GM21390 (cell line): ENCODE data around the gene NTN1.

ENCODE experiments used
- ATAC-seq: cut with Tn5 transposase; IDR thresholded peaks from one replicate; pipeline ENCODE4 v1.9.1; 2021; ENCODE audit not compliant: unreplicated experiment

The NTN1 gene

DNA sequence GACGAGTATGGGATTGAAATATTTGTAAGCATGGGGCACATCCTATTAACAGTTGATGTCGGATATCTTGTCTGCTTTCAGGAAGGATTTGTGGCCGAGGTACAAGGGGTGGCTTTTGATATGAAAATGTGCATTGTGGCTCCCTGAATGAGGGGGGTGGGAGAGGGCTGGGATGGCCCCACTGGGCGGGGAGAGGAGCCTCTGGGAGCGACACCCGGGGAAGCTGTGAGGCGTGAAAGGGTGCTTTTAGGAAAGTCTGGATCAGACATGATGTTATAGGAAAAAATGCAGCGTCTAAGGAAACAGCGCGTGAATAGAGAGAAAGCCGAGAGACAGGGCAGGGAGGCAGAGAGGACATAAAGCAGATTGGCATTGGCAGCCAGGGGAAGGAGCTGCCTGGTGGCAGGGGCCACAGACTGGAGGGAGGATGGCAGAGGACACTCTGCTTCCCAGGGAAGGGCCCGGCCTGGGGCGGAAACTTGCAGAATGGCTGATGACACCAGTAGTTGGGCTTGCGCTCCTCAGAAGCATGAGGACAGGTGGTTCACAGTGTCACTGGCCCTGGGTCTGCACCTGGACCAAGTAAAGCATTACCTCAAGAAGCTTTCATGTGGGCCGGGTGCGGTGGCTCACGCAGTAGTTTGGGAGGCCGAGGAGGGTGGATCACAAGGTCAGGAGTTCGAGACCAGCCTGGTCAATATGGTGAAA is 95.7 kb downstream of the NTN1 start:
- ATAC-seq, result no peak

DNA sequence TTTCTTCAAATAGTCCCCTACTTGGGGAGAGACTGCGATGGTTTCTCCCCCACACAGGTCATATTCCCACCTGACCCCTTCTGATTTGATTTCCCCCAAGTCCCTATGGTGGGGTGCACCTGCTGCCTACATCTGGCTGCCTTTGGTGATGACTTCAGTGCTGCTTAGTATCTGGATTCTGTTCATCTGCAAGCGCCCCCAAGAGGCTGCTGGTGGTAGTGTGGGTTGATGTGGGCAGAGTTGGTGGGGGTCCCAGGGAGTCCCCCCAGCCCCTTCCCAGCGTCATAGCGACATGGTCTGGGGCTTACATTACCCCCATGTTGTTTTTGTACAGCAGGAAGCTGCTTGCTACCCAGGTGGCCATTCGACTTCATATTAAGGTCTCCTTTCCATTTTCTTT is 99.2 kb downstream of the NTN1 start:
- ATAC-seq, result no peak

DNA sequence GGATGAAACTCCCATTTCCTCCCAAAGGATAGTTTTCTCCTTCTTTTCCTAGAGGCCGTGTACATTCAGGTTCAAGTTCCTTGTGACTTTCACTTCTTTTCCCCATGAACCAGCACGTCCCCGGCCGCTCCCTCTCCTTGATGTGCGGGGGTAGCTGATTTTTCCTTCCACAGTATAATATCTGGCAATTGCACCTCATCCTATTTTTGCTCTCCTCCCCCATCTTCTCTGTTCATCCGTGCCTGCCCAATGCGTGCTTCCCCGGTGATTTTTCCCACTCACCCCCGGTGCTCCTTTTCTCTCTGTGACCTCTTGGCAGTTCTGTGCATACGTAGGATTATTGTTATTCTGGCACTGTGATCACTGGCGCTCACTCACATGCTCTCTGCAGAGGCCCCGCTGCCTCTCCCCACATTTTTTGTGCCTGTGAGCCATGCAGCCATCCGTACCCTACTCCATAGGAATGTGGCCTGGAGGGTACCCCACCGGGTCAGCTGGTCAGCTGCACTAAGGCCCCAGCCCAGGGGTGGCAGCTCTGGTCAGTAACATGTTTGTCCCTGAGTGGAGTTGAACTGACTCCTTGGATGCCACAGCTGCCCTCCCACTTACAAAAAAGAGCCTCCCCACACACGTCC is 100.0 kb downstream of the NTN1 start:
- no peak for ATAC-seq

DNA sequence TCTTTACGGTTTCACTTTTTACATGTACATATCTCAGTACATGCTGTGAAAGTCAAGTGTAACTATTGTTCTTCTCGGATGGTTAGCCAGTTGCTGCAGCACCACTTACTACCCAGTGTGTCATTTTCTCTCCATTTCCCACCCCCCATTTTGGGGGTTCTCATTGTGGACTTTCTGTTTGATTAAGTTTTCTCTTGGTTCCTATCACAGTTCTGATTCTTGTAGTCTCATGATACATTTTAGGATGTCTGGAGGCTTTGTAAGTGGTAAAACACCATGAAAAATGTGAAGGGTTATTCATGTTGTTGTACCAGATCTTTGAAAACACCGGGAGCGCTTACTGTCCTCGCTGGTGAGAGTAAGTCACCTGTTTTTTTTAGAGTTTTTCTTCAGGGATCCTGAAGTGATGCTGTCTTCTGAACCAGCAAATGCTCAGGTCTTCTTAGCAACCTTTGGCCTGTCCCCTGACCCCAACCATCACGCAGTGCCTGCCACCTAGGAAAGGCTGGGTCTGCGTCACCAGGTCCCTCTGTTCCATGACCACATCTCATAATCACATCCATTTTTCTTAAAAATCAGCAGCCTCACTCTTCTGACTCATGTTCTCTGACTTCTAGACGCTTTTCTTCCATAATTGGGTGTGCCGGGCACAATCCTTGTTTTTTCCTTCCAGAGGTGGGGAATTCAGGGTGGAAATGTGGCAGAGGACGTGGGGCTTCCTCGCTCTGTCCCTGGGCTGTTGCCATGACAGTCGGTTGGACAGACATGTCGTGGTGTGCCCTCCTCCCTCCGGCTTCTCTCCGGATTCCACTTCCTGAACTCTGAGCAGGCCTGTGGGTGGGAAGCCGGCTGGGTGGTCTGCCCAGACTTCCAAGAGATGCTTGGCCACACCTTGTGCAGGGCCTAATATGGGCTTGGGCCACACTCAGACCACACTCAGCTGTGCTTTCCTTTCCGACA is 102.6 kb downstream of the NTN1 start:
- ATAC-seq, result no peak

DNA sequence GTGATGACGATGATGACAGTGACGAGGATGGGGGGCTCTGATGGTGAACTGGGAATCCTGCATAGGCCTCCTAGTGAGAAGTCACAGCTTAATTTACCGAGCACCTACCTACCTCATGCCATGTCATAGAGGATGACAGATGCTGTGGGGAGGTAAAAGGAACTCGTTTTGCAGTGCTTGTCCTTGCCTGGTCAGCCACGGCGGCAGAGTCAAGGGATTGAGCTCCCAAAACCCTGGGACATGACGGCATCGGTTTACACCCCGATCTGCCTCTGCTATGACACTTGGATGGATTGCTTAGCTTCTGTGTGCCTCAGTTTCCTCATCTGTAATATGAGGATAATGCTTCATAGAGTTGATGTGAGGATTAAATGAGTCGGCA is 103.2 kb downstream of the NTN1 start:
- no peak for ATAC-seq

DNA sequence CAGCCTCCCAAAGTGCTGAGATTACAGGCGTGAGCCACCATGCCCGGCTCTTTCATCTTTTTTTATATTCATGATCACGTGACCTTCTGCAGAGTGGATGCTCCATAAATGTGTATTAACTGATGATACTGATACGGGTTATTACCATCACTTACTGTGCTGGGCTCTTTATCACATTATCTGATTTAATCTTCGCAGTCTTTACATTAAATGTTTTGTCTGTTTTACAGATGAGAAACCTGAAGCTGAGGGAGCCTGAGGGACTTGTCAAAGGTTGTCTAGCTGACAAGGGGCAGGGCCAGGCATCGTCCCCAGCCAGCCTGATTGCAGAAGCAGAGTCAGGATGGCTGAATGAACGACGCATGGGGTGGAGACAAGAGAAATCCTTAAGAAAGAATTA is 104.4 kb downstream of the NTN1 start:
- no peak for ATAC-seq

DNA sequence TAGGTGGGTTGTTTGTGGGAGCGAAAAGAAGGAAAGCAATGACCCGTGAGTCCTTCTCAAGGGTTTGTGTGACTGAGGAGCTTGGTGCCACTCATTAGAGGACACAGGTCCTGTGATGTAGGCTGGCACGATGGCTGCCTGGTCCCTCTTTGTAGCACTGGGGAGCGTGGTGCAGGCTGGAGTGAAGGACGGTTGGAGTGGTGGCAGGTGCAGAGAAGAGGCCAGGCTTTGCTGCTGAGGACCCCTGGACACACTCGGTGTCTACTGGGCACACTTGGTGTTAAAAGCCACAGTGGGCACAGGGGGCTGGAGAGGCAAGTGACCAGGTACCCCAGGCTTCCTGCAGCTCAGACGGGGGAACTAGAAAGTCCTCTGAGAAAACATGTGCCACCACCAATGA is 106.0 kb downstream of the NTN1 start:
- no peak for ATAC-seq

DNA sequence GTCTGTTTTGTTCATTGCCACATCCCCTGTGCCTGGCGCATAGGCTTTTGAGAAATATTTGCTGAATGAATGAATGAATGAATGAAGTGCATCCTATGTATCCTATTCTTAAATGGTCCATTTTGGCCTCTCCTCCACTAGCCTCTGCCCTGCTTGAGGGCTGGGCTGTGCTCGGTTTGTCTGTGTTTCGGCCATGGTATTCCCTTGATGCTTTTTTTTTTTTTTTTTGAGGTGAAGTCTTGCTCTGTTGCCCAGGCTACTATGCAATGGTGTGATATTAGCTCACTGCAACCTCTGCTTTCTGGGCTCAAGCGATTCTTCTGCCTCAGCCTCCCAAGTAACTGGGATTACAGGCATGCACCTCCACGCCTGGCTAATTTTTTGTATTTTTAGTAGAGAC is 110.1 kb downstream of the NTN1 start:
- no peak for ATAC-seq

DNA sequence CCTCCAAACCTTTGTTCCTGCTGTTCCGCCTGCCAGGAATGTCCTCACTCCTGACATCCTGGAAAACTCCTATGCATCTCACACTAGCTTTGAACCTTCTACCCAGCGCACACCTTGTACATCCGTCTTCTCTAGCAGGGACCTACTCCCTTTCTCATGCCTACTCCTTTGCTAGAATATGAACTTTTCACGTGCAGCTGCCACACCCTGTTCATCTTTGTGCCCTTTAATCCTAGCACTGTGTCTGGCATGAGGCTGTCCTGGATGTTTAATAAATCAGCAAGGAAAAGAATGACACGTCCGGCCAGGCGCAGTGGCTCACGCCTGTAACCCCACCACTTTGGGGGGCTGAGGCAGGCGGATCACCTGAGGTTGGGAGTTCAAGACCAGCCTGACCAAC is 111.0 kb downstream of the NTN1 start:
- ATAC-seq, result no peak

DNA sequence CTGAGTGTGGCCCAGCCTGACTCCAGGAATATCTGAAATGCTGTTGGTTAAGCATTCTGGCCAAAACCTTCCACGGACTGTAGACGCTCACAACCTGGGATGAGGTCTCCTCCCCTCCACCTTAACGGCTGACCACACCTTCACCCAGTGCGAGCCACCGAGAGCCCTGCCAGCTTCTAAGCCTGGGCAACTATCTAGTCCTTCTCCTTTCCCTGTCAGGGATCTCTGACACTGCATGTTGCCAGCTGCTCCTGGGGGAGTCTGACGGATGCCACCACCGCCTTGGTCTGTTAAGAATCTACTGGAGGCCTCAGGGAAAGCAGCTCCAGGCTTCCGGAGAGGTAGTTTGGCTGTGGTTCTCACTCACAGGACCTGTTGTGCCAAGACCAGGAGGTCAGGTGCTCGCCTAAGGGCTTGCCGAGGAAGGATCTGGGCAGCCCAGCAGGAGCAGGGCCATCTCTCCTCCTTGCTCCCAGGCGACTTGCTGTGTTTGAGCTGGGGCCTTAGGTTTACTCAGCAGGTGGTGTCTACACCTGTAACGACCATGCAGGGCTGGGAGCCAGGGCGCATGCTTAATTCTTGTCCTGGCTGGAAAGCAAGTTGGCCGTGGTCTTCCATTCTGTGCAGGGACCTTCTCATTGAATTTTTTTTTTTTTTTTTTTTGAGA is 111.8 kb downstream of the NTN1 start:
- no peak for ATAC-seq

DNA sequence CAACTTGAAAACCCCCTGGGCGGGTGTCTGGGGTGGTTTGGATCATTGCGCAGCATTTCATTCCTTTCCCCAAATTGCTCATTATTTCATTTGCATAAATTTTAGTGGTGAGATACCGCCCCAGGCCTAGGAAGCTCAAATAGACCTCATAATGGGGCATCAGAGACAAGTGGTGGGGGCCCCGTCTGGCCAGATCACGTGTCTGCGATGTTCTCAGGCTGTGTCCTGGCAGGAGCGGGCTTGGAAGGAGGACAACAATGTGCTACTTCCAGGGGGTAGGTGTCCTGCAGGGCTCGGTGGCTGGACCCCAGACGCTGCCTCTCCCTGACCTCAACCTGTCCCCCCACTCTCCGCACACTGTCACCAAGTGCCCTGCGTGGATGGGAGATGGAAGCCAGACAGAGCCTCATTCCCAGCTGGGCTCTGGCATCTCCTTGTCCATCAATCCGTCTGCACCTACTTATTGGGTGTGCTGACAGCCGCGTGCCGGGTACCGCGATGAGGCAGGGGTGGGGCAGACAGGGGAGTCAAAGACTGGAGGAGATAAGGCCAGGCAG is 116.9 kb downstream of the NTN1 start:
- ATAC-seq, result no peak

DNA sequence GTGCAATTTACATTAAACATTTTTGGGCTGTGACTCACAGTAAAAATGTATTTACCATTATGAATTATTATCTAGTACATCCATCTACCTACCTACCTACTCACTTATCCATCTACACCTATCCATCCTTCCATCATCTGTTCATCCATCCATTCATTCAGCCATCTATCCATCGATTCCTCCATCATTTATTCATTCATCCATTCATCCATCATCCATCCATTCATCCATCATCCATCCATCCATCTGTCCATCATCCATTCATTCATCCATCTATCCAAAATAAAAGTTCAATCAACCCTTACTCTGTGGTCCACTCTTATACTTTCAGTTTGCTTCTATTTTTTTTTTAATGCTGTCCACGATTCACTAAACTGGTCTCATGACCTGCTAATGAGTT is 118.4 kb downstream of the NTN1 start:
- ATAC-seq, result no peak

DNA sequence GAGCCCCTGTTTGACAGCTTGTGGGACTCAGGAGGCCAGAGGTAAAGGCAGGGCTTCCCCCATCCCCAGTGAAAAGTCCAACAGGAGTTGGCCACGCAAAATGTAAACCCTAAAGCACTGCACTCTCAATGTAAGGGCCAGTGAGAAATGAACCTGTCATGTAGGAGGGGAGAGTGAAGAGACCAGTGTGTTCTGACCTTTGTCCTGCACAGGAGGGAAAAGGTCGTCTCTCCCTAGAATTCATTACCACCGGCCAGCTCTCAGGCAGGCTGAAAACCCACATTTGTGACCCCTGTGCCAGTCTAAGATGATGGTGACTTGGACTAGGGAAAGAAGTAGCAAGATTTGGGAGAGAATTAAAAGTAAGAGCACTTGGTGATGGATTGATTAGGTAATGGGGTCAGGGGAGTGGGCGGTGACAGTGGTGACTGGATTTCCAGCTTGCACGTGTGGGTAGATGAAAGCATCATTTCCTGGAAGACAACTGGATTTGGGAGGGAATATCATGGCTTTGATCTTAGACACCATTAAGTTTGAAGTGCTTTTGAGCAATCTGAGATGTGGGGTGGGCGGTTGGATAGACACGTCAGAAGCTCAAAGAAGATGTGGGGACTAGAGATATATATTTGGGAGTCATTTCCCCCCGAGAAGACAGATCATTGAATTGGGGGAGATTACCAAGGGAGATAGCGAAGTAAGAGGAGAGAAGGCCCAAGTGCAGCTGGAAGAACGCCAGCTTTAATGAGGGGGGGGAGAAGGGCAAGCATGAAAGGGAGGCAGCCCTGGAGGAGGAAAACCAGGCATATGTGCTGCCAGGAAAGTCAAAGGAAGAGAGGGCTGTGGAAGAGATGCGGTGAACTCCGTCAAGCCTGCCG is 119.5 kb downstream of the NTN1 start:
- ATAC-seq, result no peak

DNA sequence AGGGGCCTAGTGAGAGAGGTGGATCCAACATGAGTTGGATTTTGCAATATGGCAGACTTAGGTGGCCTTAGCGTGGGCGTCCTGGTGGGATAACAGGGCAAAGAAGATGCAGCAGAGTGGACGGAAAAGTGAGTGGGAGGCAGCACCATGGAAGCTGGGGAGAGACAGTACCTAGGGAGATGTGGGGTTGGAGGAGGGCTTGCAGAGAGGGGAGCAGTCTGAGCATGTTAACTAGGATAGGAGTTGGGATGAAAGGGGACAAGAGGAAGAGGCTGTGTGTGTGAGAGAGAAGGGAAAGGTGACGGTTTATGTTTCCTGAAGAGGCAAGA is 120.1 kb downstream of the NTN1 start:
- no peak for ATAC-seq

DNA sequence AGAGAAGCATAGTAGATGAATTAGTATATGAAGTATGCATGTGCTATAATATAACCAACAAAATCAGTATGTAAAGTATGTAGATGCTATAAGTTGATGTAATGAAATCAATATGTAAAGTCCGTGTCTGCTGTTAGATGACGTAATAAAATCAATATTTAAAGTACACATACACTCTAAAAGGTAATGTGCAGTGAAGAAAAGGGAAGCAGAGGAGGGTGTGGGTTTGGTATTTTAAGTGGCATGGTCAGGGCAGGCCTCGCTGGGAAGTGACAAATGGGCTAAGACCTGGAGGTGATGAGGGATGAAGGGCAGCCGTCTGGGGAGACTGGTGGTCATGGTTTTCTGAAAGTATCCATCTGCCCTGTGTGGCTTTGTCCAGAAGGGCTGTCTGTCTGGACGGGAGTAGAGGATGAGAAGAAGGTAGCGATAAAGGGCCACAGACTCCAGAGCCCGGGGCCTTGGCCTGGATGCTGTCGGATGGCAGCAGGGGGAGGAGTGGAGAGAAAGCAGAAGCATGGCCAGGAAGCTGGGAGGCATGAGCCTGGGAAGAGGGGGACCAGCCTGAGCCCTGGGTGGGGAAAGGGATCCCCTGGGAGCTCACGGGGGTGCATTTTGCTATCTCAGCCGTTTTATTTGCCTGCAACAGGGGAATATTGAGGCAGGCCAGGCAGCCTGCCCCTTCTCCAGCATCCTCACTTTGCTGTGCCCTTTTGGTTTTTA is 121.6 kb downstream of the NTN1 start:
- no peak for ATAC-seq

DNA sequence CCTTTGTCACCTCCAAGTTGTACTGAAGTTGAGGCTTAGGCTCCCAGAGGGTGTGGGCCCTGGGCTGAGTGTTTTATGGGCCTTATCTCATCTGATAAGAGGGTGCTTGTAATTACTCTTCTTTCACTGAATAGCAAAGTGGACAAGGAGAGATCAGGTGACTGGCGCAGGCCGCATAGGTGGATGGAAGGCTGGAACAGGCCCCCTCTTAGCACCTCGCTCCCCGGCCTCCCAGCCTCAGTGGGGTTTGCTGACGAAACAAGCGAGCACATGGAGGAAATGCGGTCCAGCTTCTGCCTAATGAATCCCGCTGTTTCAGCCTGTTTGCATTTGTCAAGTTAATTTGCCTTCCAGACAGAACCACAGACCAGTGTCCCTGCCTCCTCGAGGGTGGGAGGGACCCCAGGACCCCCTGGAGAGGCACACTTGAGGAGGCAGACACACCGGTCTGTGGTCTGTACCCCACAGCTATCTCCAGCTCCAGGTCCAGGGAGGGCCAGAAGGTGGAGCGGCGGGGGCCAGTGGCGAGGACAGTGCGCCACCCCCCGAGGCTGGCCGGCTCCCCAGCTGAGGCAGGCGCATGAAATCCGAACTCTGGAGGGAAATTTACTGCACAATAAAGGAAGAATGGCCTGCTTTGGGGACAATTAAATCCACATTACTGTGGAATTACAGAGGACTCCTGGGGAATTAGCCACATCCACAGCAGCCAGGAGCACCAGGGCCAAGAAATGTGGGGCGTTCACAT is 123.4 kb downstream of the NTN1 start:
- no peak for ATAC-seq

DNA sequence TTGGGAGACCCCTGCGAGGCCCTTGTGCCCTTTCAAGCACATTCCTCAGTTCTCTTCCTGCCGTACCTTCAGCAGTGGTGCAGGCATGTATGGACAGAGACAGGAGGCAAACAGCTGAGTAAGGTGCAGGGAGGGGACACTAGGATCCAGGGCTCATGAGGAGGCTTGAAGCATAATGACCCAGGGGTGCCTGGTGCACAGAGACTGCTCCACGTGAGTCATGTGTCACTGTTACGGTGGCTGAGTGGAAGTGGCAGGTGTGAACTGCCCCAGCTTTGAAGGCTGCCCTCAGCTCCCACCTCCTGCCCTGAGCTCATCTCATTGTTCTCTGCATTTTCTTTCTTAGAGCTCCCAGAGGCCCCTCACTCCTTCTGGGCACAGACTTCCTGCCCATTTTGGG is 124.8 kb downstream of the NTN1 start:
- ATAC-seq, result no peak

DNA sequence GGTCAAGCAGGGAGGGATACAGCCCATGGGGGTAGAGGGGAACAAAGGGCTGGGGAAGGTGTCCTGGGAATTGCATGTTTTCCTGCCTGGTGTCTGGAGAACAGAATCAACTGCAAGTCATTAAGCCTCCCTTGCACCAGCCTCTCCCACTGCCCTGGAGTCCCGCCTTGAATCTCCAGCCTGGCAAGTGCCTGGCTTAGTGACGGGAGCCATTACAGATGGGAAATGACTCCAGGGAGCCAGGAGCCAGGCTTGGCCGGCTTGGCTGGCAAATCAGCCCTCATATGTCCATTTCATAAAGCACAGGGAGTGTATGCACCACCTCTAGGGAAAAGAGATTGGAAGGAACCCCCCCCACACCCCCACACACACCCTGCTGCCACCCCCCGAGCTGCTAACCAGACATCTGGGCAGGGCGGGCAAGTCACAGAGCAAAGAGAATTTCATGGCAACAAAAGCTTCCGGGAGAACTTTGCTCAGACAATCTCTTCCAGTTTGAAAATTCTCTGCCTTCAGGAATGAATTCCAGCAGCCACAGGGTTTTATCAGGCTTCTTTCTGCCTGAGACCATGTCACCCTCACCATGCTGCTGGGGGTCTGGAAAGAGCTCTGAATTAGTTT is 127.7 kb downstream of the NTN1 start:
- ATAC-seq, result no peak
